Gastrocnemius medialis (tissue), 4 donors: ENCODE data around the gene HDAC3.

Experiments
- CTCF ChIP-seq, 5 experiments: fragments of 450-650 bp in 3 of 5; fragments of 200-600 bp in 2 of 5; sonication (generic) in 2 of 5; IDR thresholded peaks in 4 of 5; conservative IDR thresholded peaks in 1 of 5; 1 replicate in 4 of 5; 2 replicates in 1 of 5; pipeline ENCODE4 v1.5.1; 2016 to 2019; ENCODE audit warnings: antibody characterized with exemption in 5 of 5, mild to moderate bottlenecking in 3 of 5, moderate library complexity in 3 of 5
- POLR2A ChIP-seq, 2 donors: fragments of 450-650 bp; IDR thresholded peaks; one replicate each; pipeline ENCODE4 v1.6.1; 2017; ENCODE audit warnings: antibody characterized with exemption in 2 of 2, mild to moderate bottlenecking in 2 of 2, moderate library complexity in 2 of 2

- TF ChIP-seq CTCF (IDR thresholded peaks at IDR 0.05 in 4 of 5, conservative IDR thresholded peaks at IDR 0.05 in 1 of 5) (no peak), POLR2A (IDR thresholded peaks at IDR 0.05) (no peak)
These were observed 32.9 kb upstream of the HDAC3 start for GRCh38 chr5:141669520-141669919.
